Mesothelial cell of epicardium (in vitro differentiated cells): ENCODE results near the gene CLIC6. TPM values are rescaled to one million over a fixed set of nuclear protein-coding genes. Genes with fewer than 3 reads are reported as not detected.

ENCODE experiments used
- DNase-seq, 2 experiments: peaks; one replicate each; pipeline ENCODE4 v3.0.0; 2021; ENCODE audit warnings: low spot score in 2 of 2; ENCODE audit not compliant: unreplicated experiment in 2 of 2
- H3K27ac Mint-ChIP-seq: 2 replicates; pipeline ENCODE4 v1.8.0; 2021; ENCODE audit warnings: mixed read lengths
- H3K27me3 Mint-ChIP-seq: 2 replicates; pipeline ENCODE4 v1.8.0; 2021; ENCODE audit warnings: low read depth, mixed read lengths
- H3K36me3 Mint-ChIP-seq: 2 replicates; pipeline ENCODE4 v1.8.0; 2021; ENCODE audit warnings: mixed read lengths
- H3K4me1 Mint-ChIP-seq: 2 replicates; pipeline ENCODE4 v1.8.0; 2021; ENCODE audit warnings: mixed read lengths
- H3K4me3 Mint-ChIP-seq: 2 replicates; pipeline ENCODE4 v1.8.0; 2021; ENCODE audit warnings: mild to moderate bottlenecking, moderate library complexity, mixed read lengths
- H3K9me3 Mint-ChIP-seq: 2 replicates; pipeline ENCODE4 v1.8.0; 2021; ENCODE audit warnings: mixed read lengths
- total RNA-seq: library from RNA; stranded (reverse); gene quantifications from 3 replicates; pipeline ENCODE4 v1.2.1, GENCODE V29; 2021
- TF ChIP-seq, protein P1 (sequence below): fragments of 200-600 bp; sonication (generic); IDR thresholded peaks from one replicate; pipeline ENCODE4 v1.5.0; 2021; ENCODE audit warnings: antibody characterized with exemption; ENCODE audit not compliant: unreplicated experiment

The CLIC6 gene
- total RNA-seq, 1 donor from 2014 or later = 1.4 TPM

DNA sequence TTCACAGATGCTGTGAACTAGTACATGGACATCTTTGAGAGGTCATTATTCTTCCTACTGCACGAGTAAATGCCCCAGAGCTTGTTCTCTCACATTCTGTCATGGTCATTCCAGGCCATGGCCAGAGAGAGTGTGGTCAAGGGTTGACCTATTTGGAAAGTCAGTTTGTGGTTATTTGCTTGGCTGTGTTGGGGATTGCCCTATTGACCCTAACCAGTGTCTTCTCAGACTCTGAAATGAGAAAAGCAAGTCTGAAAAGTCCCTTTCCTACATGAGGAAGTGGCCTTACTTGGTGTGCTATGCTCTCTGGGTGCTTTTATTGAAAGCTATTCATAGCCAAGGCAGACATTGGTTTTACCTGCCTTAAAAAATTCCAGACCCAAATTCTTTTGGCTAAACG lies 26.6 kb downstream of the CLIC6 start:
- Mint-ChIP-seq H3K27me3 (peaks cover 15% of the 10 kb centered on the region), H3K27ac (no peak overlapping the region), H3K9me3 (peaks cover 9% of the 10 kb centered on the region), H3K36me3 (peaks cover 1% of the 10 kb centered on the region), H3K4me1 (no peaks in the 10 kb centered on the region), H3K4me3 (no peak overlapping the region)
- TF ChIP-seq, protein P1, sequence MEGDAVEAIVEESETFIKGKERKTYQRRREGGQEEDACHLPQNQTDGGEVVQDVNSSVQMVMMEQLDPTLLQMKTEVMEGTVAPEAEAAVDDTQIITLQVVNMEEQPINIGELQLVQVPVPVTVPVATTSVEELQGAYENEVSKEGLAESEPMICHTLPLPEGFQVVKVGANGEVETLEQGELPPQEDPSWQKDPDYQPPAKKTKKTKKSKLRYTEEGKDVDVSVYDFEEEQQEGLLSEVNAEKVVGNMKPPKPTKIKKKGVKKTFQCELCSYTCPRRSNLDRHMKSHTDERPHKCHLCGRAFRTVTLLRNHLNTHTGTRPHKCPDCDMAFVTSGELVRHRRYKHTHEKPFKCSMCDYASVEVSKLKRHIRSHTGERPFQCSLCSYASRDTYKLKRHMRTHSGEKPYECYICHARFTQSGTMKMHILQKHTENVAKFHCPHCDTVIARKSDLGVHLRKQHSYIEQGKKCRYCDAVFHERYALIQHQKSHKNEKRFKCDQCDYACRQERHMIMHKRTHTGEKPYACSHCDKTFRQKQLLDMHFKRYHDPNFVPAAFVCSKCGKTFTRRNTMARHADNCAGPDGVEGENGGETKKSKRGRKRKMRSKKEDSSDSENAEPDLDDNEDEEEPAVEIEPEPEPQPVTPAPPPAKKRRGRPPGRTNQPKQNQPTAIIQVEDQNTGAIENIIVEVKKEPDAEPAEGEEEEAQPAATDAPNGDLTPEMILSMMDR = no peak
- DNase-seq = no peak

DNA sequence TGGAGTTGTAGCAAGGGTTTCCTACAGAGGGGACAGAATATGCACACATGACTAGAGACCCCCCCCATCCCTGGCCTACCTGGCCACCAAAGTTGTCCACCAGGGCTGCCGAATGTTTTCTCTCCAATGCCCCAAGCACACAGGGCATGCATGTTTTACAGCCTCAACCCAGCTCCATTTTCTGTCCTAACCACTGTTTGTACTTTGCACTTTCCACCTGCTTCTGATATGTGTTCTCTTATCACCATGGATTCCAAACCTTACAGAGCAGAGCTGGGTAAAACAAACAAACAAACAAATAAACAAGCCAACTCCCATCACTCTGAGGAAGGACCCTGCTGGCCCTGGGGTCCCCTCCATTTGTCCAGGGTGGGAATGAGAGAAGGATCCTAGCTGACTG lies 27.3 kb downstream of the CLIC6 start:
- Mint-ChIP-seq H3K36me3 (peaks cover 1% of the 10 kb centered on the region), H3K4me3 (no peak overlapping the region), H3K27me3 (peaks cover 15% of the 10 kb centered on the region), H3K4me1 (no peaks in the 10 kb centered on the region), H3K9me3 (peaks cover 9% of the 10 kb centered on the region), H3K27ac (no peak overlapping the region)
- TF ChIP-seq, protein P1 = no peak
- DNase-seq = no peak

DNA sequence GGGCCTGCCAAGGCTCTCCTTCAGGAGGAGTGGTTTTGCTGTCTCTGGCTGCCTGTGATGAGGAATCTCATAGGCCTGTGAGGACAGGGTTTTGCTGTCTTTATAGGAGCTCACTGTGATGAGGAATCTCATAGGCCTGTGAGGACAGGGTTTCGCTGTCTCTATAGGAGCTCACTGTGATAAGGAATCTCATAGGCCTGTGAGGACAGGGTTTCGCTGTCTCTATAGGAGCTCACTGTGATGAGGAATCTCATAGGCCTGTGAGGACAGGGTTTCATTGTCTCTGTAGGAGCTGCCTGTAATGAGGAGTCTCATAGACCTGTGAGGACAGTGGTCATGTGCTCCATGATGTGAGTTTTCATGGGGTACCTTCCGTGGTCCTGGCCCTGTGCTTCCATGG lies 29.0 kb downstream of the CLIC6 start:
- TF ChIP-seq, protein P1 = no peak
- Mint-ChIP-seq H3K4me3 (no peak overlapping the region), H3K36me3 (peaks cover 1% of the 10 kb centered on the region), H3K9me3 (peaks cover 9% of the 10 kb centered on the region), H3K27ac (no peak overlapping the region), H3K4me1 (peaks cover 1% of the 10 kb centered on the region), H3K27me3 (peaks cover 4% of the 10 kb centered on the region)
- no peak for DNase-seq

DNA sequence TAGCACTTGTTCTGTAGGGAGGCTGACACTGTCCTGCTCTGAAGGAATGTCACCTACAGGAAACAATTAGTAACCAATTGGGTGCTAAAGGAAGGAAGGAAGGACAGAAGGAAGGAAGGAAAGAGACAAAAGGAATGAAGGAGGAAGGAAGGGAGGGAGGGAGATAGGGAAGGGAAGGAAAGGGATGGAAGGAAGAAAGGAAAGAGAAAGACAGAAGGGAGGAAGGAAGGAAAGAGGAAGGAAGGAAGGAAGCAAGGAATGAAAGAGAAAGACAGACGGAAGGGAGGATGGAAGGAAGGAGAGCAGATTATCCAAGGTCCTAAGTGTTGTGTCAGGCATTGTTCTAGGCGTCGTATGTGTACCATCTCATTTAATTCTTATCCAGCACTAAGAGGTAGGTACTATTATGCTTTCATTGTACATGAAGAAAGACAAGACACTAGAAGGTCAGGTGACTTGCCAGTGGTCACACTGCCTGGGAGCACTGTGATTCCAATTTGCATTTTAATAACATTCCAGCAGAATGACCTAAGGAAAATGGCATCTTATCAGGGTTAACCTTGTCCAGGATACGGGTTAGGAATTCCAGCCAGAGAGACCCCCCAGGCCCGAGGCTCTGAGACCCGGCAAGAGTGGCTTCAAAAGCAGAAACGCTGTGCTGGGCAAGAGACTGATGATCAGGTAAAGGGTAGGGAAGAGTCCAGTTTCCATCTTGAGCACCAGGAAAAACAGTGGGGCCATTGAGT lies 29.6 kb downstream of the CLIC6 start:
- H3K27ac Mint-ChIP-seq = no peak overlapping the region

DNA sequence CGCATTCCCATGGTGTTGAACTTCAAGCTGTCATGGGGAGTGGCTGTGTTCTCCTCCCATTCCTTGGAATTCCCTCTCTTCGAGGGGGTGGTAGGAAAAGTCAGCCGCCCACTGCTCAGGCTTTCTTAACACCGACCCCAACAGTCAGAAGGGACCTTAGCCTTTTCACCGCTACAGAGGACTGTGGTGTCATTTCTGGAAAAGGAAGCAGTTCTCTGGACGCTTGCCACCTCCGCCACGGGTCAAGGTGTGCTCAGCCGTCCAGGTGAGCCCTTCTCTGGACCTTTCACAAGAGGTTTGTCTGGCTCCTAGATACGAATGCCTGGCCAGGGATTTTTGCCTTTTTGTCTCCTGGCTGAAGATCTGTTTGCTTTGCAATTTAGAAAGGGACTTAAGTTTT lies 31.8 kb downstream of the CLIC6 start:
- Mint-ChIP-seq H3K4me1 (peaks cover 24% of the 10 kb centered on the region), H3K27ac (no peak overlapping the region), H3K9me3 (no peaks in the 10 kb centered on the region), H3K27me3 (peaks cover 1% of the 10 kb centered on the region), H3K4me3 (no peak overlapping the region), H3K36me3 (no peaks in the 10 kb centered on the region)
- no peak for DNase-seq
- TF ChIP-seq, protein P1 = no peak

More for the DNA sequence above, 29.6 kb downstream of the CLIC6 start:
- DNase-seq = no peak
- Mint-ChIP-seq H3K36me3 (peaks cover 1% of the 10 kb centered on the region), H3K27me3 (no peaks in the 10 kb centered on the region), H3K4me3 (no peak overlapping the region), H3K9me3 (peaks cover 9% of the 10 kb centered on the region), H3K4me1 (peaks cover 8% of the 10 kb centered on the region)
- TF ChIP-seq, protein P1 = no peak

DNA sequence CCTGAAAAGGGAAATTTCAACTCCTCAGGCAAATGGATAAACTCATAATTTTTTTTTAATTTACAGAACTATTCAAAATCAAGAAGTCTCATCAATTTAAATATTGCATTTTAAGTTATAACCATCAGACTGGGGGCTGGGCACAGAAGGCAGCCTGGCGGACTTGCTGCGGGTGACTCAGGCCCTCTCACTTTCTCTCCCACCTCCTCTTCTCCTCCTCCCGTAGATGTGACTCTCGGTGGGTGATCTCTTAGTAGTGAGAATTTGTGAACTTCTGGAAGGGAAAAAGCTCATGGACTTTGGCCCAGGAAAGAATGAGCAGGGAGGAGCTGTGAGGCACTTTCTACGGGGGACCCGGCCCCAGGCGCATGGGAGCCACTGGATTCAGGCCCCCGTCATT lies 32.9 kb downstream of the CLIC6 start:
- DNase-seq = no peak
- Mint-ChIP-seq H3K27me3 (peaks cover 1% of the 10 kb centered on the region), H3K27ac (no peak overlapping the region), H3K36me3 (no peaks in the 10 kb centered on the region), H3K4me1 (peaks cover 24% of the 10 kb centered on the region), H3K4me3 (no peak overlapping the region), H3K9me3 (no peaks in the 10 kb centered on the region)
- TF ChIP-seq, protein P1 = no peak
